K562 (cell line): ENCODE data around the gene SCYL1. TPM values are rescaled to one million over a fixed set of nuclear protein-coding genes. Genes with fewer than 3 reads are reported as not detected.

Source experiments
- DACH1 ChIP-seq: fragments of 450-650 bp; IDR thresholded peaks from 2 replicates; pipeline ENCODE4 v1.6.1; 2018; ENCODE audit not compliant: partially characterized antibody
- E2F8 ChIP-seq: fragments of 450-650 bp; IDR thresholded peaks from 2 replicates; pipeline ENCODE4 v1.7.1; 2018; ENCODE audit warnings: mild to moderate bottlenecking, low read depth; ENCODE audit not compliant: partially characterized antibody
- ELF2 ChIP-seq: fragments of 250-450 bp; sonication (Bioruptor Pico); IDR thresholded peaks from 2 replicates; pipeline ENCODE4 v1.5.0; 2021; ENCODE audit warnings: mild to moderate bottlenecking
- FOXA3 ChIP-seq, 2 experiments: fragments of 450-650 bp in 1 of 2; sonication (generic) in 1 of 2; formaldehyde crosslinking; IDR thresholded peaks in 1 of 2; conservative IDR thresholded peaks in 1 of 2; 2 replicates each; pipeline versions ENCODE4 v1.4.0 to v1.8.0; 2020 to 2022; ENCODE audit warnings: mild to moderate bottlenecking in 2 of 2, missing genetic modification reagents in 1 of 2
- GABPB1 ChIP-seq: sonication (generic); formaldehyde crosslinking; IDR thresholded peaks from 2 replicates; pipeline ENCODE4 v1.8.0; 2022; ENCODE audit warnings: mild to moderate bottlenecking, missing genetic modification reagents
- PREB ChIP-seq: sonication (generic); formaldehyde crosslinking; IDR thresholded peaks from 2 replicates; pipeline ENCODE4 v1.8.1; 2023; ENCODE audit warnings: mild to moderate bottlenecking, missing genetic modification reagents
- RBM17 ChIP-seq: fragments of 200-400 bp; formaldehyde crosslinking; IDR thresholded peaks from 2 replicates; pipeline ENCODE4 v1.6.1; 2017; ENCODE audit warnings: low read depth, mild to moderate bottlenecking, low read length, borderline replicate concordance
- RNF2 ChIP-seq: sonication (generic); IDR thresholded peaks from 2 replicates; pipeline ENCODE4 v1.6.1; 2016
- SLC30A9 ChIP-seq: fragments of 250-450 bp; sonication (Bioruptor Pico); IDR thresholded peaks from 2 replicates; pipeline ENCODE4 v1.8.0; 2022; ENCODE audit warnings: mild to moderate bottlenecking, moderate library complexity
- SMARCA4 ChIP-seq: fragments of 450-650 bp; IDR thresholded peaks from 2 replicates; pipeline ENCODE4 v1.6.1; 2016
- ZNF3 ChIP-seq: fragments of 250-450 bp; sonication (Bioruptor Pico); IDR thresholded peaks from 2 replicates; pipeline ENCODE4 v1.5.0; 2021; ENCODE audit warnings: mild to moderate bottlenecking, moderate library complexity
- ZNF318 ChIP-seq, 2 experiments: fragments of 450-650 bp; IDR thresholded peaks; 2 replicates each; pipeline ENCODE4 v1.6.1; 2016; ENCODE audit warnings: mild to moderate bottlenecking in 2 of 2, borderline replicate concordance in 1 of 2, low read depth in 1 of 2, moderate library complexity in 1 of 2
- ZNF354B ChIP-seq: fragments of 250-450 bp; sonication (Bioruptor Pico); IDR thresholded peaks from 2 replicates; pipeline ENCODE4 v1.4.0; 2020
- ZNF41 ChIP-seq: fragments of 250-450 bp; sonication (Bioruptor Pico); conservative IDR thresholded peaks from 2 replicates; pipeline ENCODE4 v1.4.0; 2020; ENCODE audit warnings: mild to moderate bottlenecking
- ZNF696 ChIP-seq: fragments of 250-450 bp; sonication (Bioruptor Pico); conservative IDR thresholded peaks from 2 replicates; pipeline ENCODE4 v1.4.0; 2020; ENCODE audit warnings: mild to moderate bottlenecking, moderate library complexity
- polyA plus RNA-seq, 8 experiments: library from polyadenylated mRNA; depleted of rRNA in 4 of 8; stranded (reverse) in 5 of 8; unstranded in 3 of 8; fragments of >200 nt; fragmentation: Nextera tagmentation in 2 of 8; fragmentation: Illumina TruSeq in 1 of 8; extraction: Ambion mirVana in 2 of 8; extraction: Trizol in 1 of 8; gene quantifications; 2 replicates each; pipeline versions ENCODE4 v1.2.1 to v1.2.3, GENCODE V29; 2011 to 2014; ENCODE audit warnings: inconsistent platforms in 1 of 8, missing spikeins in 1 of 8
- total RNA-seq, 7 experiments: library from RNA; depleted of rRNA in 6 of 7; stranded (reverse); fragments of >200 nt in 6 of 7; fragmentation: Illumina TruSeq in 2 of 7; extraction: Trizol in 2 of 7; gene quantifications; 2 replicates each; pipeline versions ENCODE4 v1.2.1 to v1.2.3, GENCODE V29; 2011 to 2021; ENCODE audit warnings: low replicate concordance in 1 of 7

SCYL1 gene
- total and polyA plus RNA-seq, 9 of the 15 experiments (the other 6 are each of a cell fraction or from before 2014, with no cell fraction given) = 1.9 to 145 (median 57.6) TPM

GRCh38 chr11:65505466-65506289 is 19.2 kb upstream of the SCYL1 start (continued):
- no peak for TF ChIP-seq ZNF318 (IDR thresholded peaks at IDR 0.05; ENCODE audit: borderline replicate concordance in 1 of 2, low read depth in 1 of 2)
- TF ChIP-seq DACH1 = no peak
- TF ChIP-seq SMARCA4 = no peak
- peak; percentile 61; the same call in 1 of the 2 replicates for TF ChIP-seq ZNF3 (CRISPR knock-in tag)
- TF ChIP-seq ZNF354B (CRISPR knock-in tag) = peak; percentile 50; the same call in 1 of the 2 replicates
- TF ChIP-seq RBM17 = peak; percentile 80; the same call in 1 of the 2 replicates
- TF ChIP-seq ZNF41 (CRISPR knock-in tag) = peak; percentile 65; the same call in 1 of the 2 replicates
- TF ChIP-seq SLC30A9 (CRISPR knock-in tag) = no peak
- TF ChIP-seq E2F8 = peak; percentile 39
- 0 out of 2 replicates have a peak, but pooled peaks have one; percentile 52 for TF ChIP-seq ZNF696 (CRISPR knock-in tag)
- TF ChIP-seq RNF2 = no peak; the same call in 1 of the 2 replicates
- peak; percentile 79 for TF ChIP-seq PREB (CRISPR knock-in tag)
- peak; percentile 56; the same call in 1 of the 2 replicates for TF ChIP-seq GABPB1 (CRISPR knock-in tag)
- peak in 1 of 2 experiments; percentile 4; a peak in 1 of 4 replicates for TF ChIP-seq FOXA3 (CRISPR knock-in tag; conservative IDR thresholded peaks at IDR 0.05 in 1 of 2, IDR thresholded peaks at IDR 0.05 in 1 of 2)
- peak; percentile 62; the same call in 1 of the 2 replicates for TF ChIP-seq ELF2 (CRISPR knock-in tag)
